HL-60 (cell line): ENCODE results near the gene MSLN.
"Not testable (repeated sequence)": the region's sequence is repeated elsewhere in the genome, so short reads cannot be mapped to it uniquely, and the experiment has no call there.

Experiments used
- DNase-seq, 2 experiments: peaks; one replicate each; pipeline ENCODE4 v3.0.0-alpha.2; 2010 to 2020; ENCODE audit warnings: low read depth in 1 of 2, low spot score in 1 of 2
- H3K27ac ChIP-seq: fragments of 250-450 bp; sonication (Bioruptor Pico); replicated peaks from 2 replicates; pipeline ENCODE4 v1.5.1; 2020; ENCODE audit warnings: mild to moderate bottlenecking, moderate library complexity
- H3K27me3 ChIP-seq: fragments of 250-450 bp; sonication (Bioruptor Pico); 2 replicates; pipeline ENCODE4 v1.5.1; 2021; ENCODE audit warnings: mild to moderate bottlenecking, moderate library complexity; ENCODE audit not compliant: insufficient read depth, poor library complexity, severe bottlenecking
- H3K4me3 ChIP-seq: replicated peaks from 2 replicates; pipeline ENCODE4 v1.5.1; 2011; ENCODE audit warnings: mild to moderate bottlenecking, control low read depth, low read length; ENCODE audit not compliant: insufficient read depth
- GABPA ChIP-seq: IDR thresholded peaks from 2 replicates; pipeline ENCODE4 v1.6.1; 2012; ENCODE audit warnings: low read depth
- POLR2AphosphoS5 ChIP-seq: IDR thresholded peaks from 2 replicates; pipeline ENCODE4 v1.6.1; 2012; ENCODE audit warnings: low read depth
- SPI1 ChIP-seq: IDR thresholded peaks from 2 replicates; pipeline ENCODE4 v1.6.1; 2012; ENCODE audit warnings: low read depth, mild to moderate bottlenecking, borderline replicate concordance
- TF ChIP-seq, protein P1 (sequence below): IDR thresholded peaks from one replicate; pipeline ENCODE4 v1.5.1; 2011; ENCODE audit warnings: low read length, control low read depth, inconsistent platforms; ENCODE audit not compliant: insufficient read depth
- TF ChIP-seq, protein P2 (sequence below): IDR thresholded peaks from 2 replicates; pipeline ENCODE4 v1.6.1; 2012; ENCODE audit warnings: low read depth; ENCODE audit not compliant: insufficient replicate concordance

The MSLN gene

DNA sequence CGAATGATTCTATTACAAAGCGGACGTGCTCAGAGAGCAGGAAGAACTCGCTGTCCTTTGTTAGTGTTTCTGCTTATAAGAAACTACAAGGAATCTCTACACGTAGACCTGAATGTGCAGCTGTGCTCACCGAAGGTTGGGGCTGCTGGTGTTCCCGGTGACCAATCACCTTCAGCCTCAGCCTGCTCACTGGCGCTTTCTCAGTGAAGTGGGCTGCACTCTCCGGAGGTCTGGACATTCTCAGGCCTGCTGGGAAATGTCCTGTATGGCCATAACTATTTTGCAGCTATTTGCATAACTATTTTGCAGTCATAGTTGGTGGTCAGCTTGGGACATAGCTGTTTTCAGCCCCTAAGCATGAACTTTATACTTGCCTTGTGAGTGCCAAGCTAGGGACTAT lies 10.0 kb upstream of the MSLN start:
- H3K27me3 ChIP-seq, result no peaks in the 10 kb centered on the region
- TF ChIP-seq, protein P1, sequence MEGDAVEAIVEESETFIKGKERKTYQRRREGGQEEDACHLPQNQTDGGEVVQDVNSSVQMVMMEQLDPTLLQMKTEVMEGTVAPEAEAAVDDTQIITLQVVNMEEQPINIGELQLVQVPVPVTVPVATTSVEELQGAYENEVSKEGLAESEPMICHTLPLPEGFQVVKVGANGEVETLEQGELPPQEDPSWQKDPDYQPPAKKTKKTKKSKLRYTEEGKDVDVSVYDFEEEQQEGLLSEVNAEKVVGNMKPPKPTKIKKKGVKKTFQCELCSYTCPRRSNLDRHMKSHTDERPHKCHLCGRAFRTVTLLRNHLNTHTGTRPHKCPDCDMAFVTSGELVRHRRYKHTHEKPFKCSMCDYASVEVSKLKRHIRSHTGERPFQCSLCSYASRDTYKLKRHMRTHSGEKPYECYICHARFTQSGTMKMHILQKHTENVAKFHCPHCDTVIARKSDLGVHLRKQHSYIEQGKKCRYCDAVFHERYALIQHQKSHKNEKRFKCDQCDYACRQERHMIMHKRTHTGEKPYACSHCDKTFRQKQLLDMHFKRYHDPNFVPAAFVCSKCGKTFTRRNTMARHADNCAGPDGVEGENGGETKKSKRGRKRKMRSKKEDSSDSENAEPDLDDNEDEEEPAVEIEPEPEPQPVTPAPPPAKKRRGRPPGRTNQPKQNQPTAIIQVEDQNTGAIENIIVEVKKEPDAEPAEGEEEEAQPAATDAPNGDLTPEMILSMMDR, result no peak
- TF ChIP-seq POLR2AphosphoS5 (no peak), GABPA (no peak), SPI1 (no peak)
- TF ChIP-seq, protein P2, sequence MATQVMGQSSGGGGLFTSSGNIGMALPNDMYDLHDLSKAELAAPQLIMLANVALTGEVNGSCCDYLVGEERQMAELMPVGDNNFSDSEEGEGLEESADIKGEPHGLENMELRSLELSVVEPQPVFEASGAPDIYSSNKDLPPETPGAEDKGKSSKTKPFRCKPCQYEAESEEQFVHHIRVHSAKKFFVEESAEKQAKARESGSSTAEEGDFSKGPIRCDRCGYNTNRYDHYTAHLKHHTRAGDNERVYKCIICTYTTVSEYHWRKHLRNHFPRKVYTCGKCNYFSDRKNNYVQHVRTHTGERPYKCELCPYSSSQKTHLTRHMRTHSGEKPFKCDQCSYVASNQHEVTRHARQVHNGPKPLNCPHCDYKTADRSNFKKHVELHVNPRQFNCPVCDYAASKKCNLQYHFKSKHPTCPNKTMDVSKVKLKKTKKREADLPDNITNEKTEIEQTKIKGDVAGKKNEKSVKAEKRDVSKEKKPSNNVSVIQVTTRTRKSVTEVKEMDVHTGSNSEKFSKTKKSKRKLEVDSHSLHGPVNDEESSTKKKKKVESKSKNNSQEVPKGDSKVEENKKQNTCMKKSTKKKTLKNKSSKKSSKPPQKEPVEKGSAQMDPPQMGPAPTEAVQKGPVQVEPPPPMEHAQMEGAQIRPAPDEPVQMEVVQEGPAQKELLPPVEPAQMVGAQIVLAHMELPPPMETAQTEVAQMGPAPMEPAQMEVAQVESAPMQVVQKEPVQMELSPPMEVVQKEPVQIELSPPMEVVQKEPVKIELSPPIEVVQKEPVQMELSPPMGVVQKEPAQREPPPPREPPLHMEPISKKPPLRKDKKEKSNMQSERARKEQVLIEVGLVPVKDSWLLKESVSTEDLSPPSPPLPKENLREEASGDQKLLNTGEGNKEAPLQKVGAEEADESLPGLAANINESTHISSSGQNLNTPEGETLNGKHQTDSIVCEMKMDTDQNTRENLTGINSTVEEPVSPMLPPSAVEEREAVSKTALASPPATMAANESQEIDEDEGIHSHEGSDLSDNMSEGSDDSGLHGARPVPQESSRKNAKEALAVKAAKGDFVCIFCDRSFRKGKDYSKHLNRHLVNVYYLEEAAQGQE, result no peak
- no peak overlapping the region for H3K4me3 ChIP-seq
- DNase-seq, result no peak
- no peak overlapping the region for H3K27ac ChIP-seq

DNA sequence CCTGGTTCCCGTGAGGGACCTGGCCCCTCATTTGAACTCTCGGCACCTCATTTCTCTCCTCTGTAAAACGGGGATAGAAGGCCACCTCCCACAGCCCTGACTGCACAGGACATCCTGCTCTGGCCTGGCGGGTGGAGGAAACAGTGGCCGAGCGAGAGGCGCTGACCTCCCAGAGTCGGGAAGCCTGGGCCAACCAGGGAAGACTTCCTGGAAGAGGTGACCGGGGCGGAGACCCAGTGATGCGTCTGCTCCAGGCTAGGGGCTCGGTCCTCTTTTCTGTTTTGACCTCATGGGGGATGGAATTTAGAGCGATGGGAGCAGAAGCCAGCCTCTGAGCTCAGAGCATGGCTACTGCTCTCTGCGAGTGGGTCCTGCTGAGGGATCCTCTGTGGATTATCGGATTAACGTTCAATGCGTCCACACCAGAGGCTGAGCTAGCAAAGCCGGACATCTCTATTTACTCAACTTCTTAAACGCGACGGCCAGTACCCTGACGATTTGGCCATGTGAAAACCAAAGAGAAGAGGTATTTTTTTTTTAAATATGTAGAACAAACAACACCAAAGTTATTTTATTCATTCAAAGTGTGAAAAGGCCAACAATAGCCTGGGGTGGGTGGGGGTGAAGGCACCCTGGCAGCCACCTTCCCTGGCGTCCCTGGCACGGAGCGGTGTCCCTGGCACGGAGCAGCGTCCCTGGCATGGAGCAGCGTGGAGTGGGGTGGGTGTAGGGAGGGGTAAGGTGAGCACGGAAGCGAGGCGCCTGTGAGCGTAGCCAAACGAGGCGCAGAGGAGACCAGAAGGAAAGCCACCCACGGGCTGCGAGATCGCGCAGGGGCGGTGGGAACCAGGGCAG lies 9.2 kb upstream of the MSLN start:
- H3K27me3 ChIP-seq, result no peaks in the 10 kb centered on the region
- TF ChIP-seq GABPA (no peak), SPI1 (no peak), POLR2AphosphoS5 (no peak)
- TF ChIP-seq, protein P2, result no peak
- TF ChIP-seq, protein P1, result no peak
- no peak for DNase-seq
- no peak overlapping the region for H3K4me3 ChIP-seq
- H3K27ac ChIP-seq, result no peak overlapping the region

DNA sequence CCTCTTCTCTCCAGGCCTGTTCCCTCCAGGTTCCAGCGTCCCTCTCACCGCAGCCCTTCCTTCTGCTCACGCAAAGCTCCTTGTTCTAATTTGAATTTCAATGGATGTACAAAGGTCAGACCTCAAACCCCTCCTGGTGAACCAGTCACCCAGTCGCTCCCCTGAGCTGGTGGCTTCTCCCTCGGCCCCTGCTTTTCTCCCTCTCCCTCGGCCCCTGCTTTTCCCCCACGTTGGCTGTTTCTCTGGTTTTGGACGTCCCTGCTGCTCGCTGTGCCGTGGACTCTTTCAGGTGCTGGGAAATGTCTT lies 8.6 kb upstream of the MSLN start:
- Histone ChIP-seq H3K27me3 (no peaks in the 10 kb centered on the region), H3K4me3 (no peak overlapping the region), H3K27ac (no peak overlapping the region)
- DNase-seq, result no peak
- TF ChIP-seq, protein P2, result no peak
- no peak for TF ChIP-seq SPI1
- TF ChIP-seq, protein P1, result no peak
- TF ChIP-seq POLR2AphosphoS5, result no peak
- TF ChIP-seq GABPA, result no peak

DNA sequence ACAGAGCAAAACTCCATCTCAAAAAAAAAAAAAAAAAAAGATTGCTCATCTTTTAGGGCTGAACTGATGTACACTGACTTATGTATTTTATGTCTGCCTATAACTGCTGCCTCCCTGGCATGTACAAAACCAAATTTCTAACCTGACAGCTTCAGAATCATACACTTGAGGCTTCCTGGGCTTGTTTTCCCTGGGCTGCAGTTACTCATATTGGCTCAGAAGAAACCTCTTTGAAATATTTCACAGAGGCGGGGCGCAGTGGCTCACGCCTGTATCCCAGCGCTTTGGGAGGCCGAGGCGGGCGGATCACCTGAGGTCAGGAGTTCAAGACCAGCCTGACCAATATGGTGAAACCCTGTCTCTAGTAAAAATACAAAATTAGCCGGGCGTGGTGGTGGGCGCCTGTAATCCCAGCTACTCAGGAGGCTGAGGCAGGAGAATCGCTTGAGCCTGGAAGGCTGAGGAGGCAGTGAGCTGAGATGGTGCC lies 6.4 kb upstream of the MSLN start:
- not testable (repeated sequence) for H3K27ac ChIP-seq, H3K27me3 ChIP-seq, H3K4me3 ChIP-seq, DNase-seq
